Daoy (cell line): ENCODE measurements around the gene INPP4B. TPM values are rescaled to one million over a fixed set of nuclear protein-coding genes. Genes with fewer than 3 reads are reported as not detected.

ENCODE experiments used
- DNase-seq: peaks from one replicate; pipeline ENCODE4 v3.0.0-alpha.2; 2015; ENCODE audit warnings: low read depth
- total RNA-seq: library from RNA; depleted of rRNA; stranded (reverse); fragments of >200 nt; shearing (Covaris generic); gene quantifications from 2 replicates; pipeline ENCODE4 v1.2.3, GENCODE V29; 2014

INPP4B gene
- total RNA-seq, 1 experiment from 2014 or later: 9.3 TPM

DNA sequence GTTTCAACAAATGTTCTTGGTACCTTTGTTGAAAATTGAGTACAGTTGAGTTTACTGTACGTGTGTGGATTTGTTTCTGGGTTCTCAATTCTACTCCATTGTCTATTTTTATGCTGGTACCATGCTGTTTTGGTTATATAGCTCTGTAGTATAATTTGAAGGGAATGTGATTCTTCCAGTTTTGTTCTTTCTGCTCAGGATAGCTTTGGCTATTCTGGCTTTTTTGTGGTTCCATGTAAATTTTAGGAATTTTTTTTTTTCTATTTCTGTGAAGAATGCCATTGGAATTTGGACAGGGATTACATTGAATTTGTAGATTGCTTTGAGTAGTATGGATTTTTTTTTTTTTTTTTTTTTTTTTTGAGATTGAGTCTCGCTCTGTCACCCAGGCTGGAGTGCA lies 836.4 kb downstream of the INPP4B start:
- no peak for DNase-seq

GRCh38 chr4:142005519-142005918 lies 840.6 kb downstream of the INPP4B start:
- no peak for DNase-seq

DNA sequence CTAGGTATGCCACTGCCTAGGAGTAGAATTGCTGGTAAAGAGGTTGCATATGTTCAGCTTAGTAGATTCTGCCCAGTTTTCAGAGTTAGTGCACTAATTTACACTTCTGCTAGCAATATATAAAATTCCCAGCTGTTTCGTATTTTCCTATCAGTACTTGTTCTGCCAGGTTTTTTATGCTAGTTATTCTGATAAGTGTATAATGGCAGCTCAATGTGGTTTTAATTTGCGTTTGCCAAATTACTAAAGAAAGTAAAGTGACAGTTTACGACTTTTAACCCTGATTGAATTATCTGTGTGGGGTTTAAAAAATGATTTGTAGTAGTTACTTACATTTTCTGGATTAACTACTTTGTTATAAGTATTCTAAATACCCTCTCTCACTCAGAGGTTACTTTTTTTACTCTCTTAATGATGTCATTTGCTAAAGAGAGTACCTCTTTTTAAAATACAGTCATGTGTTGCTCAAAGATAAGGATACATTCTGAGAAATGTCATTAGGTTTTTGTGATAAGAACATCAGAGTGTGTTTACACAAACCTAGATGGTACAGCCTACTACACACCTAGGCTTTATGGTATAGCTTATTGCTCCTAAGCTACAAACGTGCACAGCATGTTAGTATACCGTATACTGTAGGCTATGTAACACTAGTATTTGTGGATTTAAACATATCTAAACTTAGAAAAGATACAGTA lies 846.5 kb downstream of the INPP4B start:
- no peak for DNase-seq

- no peak for DNase-seq
Measured at GRCh38 chr4:141995056-141995455, 851.0 kb downstream of the INPP4B start.

DNA sequence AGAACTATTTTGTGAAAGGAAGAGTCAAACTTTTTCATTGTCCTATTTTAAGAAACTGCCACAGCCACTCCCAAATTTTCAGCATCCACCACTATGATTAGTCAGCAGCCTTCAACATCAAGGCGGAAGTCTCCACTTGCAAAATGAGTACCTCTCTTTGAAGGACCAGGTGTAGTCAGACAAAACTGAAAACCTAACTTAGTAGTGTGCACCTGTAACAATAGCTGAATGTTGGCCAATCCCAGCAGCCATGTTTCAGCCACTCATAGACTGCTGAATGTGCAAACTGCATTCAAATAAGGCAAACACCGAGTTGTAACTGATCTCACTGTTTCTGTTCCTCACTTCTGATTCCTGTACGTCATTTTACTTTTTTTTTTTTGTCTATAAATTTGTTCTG lies 868.7 kb downstream of the INPP4B start:
- no peak for DNase-seq
